GM12873 (cell line): ENCODE data around the gene ZNF460.
A peak's percentile ranks its signal among the peaks of the same experiment; 100 is the strongest.

ENCODE experiments used
- TF ChIP-seq, protein P1 (sequence below): IDR thresholded peaks from 2 replicates; pipeline ENCODE4 v1.5.1; 2012; ENCODE audit warnings: low read depth, mild to moderate bottlenecking, moderate library complexity, low read length, control low read depth; ENCODE audit not compliant: insufficient read depth; ENCODE audit errors: missing control alignments

ZNF460 gene

GRCh38 chr19:57308514-57308913, 28.2 kb downstream of the ZNF460 start:
- TF ChIP-seq, protein P1, sequence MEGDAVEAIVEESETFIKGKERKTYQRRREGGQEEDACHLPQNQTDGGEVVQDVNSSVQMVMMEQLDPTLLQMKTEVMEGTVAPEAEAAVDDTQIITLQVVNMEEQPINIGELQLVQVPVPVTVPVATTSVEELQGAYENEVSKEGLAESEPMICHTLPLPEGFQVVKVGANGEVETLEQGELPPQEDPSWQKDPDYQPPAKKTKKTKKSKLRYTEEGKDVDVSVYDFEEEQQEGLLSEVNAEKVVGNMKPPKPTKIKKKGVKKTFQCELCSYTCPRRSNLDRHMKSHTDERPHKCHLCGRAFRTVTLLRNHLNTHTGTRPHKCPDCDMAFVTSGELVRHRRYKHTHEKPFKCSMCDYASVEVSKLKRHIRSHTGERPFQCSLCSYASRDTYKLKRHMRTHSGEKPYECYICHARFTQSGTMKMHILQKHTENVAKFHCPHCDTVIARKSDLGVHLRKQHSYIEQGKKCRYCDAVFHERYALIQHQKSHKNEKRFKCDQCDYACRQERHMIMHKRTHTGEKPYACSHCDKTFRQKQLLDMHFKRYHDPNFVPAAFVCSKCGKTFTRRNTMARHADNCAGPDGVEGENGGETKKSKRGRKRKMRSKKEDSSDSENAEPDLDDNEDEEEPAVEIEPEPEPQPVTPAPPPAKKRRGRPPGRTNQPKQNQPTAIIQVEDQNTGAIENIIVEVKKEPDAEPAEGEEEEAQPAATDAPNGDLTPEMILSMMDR: no peak

- TF ChIP-seq, protein P1: no peak
These were observed 30.5 kb downstream of the ZNF460 start for GRCh38 chr19:57310792-57311191.

- TF ChIP-seq, protein P1: no peak
These were observed 33.9 kb downstream of the ZNF460 start for GRCh38 chr19:57314146-57314545.

- TF ChIP-seq, protein P1: no peak
These were observed 37.2 kb downstream of the ZNF460 start for GRCh38 chr19:57317503-57317902.

DNA sequence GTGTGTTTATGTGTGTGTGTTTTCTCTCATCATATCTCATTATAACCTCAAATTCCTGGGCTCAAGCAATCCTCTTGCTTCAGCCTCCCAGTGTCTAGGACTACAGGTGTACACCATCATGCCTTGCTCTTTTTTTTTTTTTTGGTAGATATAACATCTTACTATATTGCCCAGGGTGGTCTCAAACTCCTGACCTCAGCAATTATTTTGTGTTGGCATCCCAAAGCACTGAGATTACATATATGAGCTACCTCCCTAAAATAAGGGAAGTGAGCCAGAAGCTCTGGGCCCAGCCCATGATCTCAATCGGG, 39.5 kb downstream of the ZNF460 start:
- TF ChIP-seq, protein P1: no peak

- TF ChIP-seq, protein P1: peak; percentile 43
These were observed 40.1 kb downstream of the ZNF460 start, which contains the start of gene ZNF543 for GRCh38 chr19:57320180-57321084. ZNF543 (plus strand) TSS chr19:57320472; CDS start chr19:57320854, 382 bp downstream.

DNA sequence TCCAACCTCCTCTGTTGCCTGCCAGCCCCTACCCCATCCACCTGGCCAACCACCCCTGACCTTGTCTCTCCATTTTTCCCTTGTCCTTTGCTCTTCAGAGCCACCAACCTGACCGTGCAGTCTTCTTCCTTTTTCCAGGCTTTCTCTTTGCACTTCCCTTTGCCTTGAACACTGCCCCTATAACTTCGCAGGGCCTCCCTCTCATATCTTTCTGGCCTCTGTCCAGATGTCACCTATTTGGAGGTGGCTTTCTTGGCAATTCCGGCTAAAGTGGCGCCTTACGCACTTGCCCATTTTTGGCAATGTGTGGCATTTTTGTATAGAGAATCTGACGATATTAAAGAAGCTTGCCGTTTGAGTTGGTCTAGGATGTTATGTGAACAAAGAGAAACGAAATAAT, 40.8 kb downstream of the ZNF460 start:
- TF ChIP-seq, protein P1: no peak
